WERI-Rb-1 (cell line): Measurements from ENCODE around the gene TRNAU1AP.
"Not testable (repeated sequence)": the region's sequence is repeated elsewhere in the genome, so short reads cannot be mapped to it uniquely, and the experiment has no call there.

Experiments used
- DNase-seq: peaks from one replicate; pipeline ENCODE4 v3.0.0-alpha.2; 2020
- H3K27ac ChIP-seq: fragments of 250-450 bp; sonication (Bioruptor Pico); 2 replicates; pipeline ENCODE4 v1.5.1; 2020; ENCODE audit warnings: mild to moderate bottlenecking, moderate library complexity
- H3K27me3 ChIP-seq: fragments of 250-450 bp; sonication (Bioruptor Pico); 2 replicates; pipeline ENCODE4 v1.5.1; 2021; ENCODE audit warnings: mild to moderate bottlenecking, low read depth, moderate library complexity; ENCODE audit not compliant: insufficient read depth, severe bottlenecking
- H3K36me3 ChIP-seq: fragments of 250-450 bp; sonication (Bioruptor Pico); 2 replicates; pipeline ENCODE4 v1.5.1; 2020; ENCODE audit warnings: mild to moderate bottlenecking, moderate library complexity
- H3K4me3 ChIP-seq: 2 replicates; pipeline ENCODE4 v1.5.1; 2011; ENCODE audit warnings: low read depth, mild to moderate bottlenecking, control low read depth, low read length
- H3K9me3 ChIP-seq: fragments of 250-450 bp; sonication (Bioruptor Pico); 2 replicates; pipeline ENCODE4 v1.5.1; 2021; ENCODE audit warnings: mild to moderate bottlenecking, moderate library complexity; ENCODE audit not compliant: severe bottlenecking
- TF ChIP-seq, protein P1 (sequence below): IDR thresholded peaks from 2 replicates; pipeline ENCODE4 v1.5.1; 2011; ENCODE audit warnings: low read depth, mild to moderate bottlenecking, control low read depth, inconsistent platforms, low read length

The TRNAU1AP gene

GRCh38 chr1:28565726-28566125, 12.8 kb downstream of the TRNAU1AP start:
- TF ChIP-seq, protein P1, sequence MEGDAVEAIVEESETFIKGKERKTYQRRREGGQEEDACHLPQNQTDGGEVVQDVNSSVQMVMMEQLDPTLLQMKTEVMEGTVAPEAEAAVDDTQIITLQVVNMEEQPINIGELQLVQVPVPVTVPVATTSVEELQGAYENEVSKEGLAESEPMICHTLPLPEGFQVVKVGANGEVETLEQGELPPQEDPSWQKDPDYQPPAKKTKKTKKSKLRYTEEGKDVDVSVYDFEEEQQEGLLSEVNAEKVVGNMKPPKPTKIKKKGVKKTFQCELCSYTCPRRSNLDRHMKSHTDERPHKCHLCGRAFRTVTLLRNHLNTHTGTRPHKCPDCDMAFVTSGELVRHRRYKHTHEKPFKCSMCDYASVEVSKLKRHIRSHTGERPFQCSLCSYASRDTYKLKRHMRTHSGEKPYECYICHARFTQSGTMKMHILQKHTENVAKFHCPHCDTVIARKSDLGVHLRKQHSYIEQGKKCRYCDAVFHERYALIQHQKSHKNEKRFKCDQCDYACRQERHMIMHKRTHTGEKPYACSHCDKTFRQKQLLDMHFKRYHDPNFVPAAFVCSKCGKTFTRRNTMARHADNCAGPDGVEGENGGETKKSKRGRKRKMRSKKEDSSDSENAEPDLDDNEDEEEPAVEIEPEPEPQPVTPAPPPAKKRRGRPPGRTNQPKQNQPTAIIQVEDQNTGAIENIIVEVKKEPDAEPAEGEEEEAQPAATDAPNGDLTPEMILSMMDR = no peak
- no peak overlapping the region for H3K27ac ChIP-seq
- H3K36me3 ChIP-seq = peaks cover 66% of the 10 kb centered on the region
- no peak for DNase-seq
- H3K9me3 ChIP-seq = no peaks in the 10 kb centered on the region
- H3K4me3 ChIP-seq = no peak overlapping the region
- H3K27me3 ChIP-seq = no peaks in the 10 kb centered on the region

DNA sequence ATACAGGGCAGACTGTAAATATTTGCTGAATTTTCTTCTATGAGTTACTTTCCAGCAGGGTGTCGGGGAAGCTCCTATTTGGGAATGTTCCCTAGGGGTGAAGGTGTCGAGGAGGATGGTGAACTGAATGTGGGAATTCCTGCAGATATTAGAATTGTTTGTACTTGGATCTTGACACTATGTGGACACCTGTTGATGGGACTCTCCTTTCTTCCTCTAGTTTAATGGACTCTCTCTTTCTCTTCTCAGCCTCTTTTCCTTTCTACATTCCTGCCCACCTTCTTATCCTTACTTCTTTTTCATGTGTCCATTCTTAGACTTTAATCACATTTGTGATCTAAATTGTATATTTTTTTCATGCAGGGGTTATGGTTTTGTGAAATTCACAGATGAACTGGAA, 14.0 kb downstream of the TRNAU1AP start:
- DNase-seq = no peak
- Histone ChIP-seq H3K27me3 (no peaks in the 10 kb centered on the region), H3K27ac (no peak overlapping the region), H3K4me3 (no peak overlapping the region), H3K9me3 (no peaks in the 10 kb centered on the region), H3K36me3 (peaks cover 64% of the 10 kb centered on the region)
- TF ChIP-seq, protein P1 = no peak

- Histone ChIP-seq H3K27ac (no peak overlapping the region), H3K36me3 (peaks cover 52% of the 10 kb centered on the region)
- TF ChIP-seq, protein P1 = no peak
Observed at GRCh38 chr1:28571911-28572310, 19.0 kb downstream of the TRNAU1AP start.

GRCh38 chr1:28572891-28573290, 20.0 kb downstream of the TRNAU1AP start:
- H3K27me3 ChIP-seq, H3K9me3 ChIP-seq, H3K27ac ChIP-seq, DNase-seq, H3K4me3 ChIP-seq: not testable (repeated sequence)
- peaks cover 53% of the 10 kb centered on the region for H3K36me3 ChIP-seq

More at GRCh38 chr1:28571911-28572310, 19.0 kb downstream of the TRNAU1AP start:
- Histone ChIP-seq H3K4me3 (no peak overlapping the region), H3K9me3 (no peaks in the 10 kb centered on the region), H3K27me3 (no peaks in the 10 kb centered on the region)
- DNase-seq = no peak

DNA sequence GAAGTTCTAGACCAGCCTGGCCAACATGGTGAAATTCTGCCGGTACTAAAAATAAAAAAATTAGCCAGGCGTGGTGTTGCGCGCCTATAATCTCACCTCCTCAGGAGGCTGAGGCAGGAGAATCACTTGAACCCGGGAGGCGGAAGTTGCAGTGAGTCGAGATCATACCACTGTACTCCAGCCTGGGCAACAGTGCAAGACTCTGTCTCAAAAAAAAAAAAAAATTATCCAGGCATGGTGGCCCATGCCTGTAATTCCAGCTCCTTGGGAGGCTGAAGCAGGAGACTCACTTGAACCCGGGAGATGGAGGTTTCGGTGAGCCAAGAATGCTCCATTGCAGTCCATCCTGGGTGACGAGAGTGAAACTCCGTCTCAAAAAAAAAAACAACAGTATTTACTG, 20.7 kb downstream of the TRNAU1AP start:
- Histone ChIP-seq H3K9me3 (no peaks in the 10 kb centered on the region), H3K36me3 (peaks cover 53% of the 10 kb centered on the region), H3K27ac (no peak overlapping the region), H3K4me3 (no peak overlapping the region), H3K27me3 (no peaks in the 10 kb centered on the region)
- TF ChIP-seq, protein P1 = no peak
- DNase-seq = no peak

DNA sequence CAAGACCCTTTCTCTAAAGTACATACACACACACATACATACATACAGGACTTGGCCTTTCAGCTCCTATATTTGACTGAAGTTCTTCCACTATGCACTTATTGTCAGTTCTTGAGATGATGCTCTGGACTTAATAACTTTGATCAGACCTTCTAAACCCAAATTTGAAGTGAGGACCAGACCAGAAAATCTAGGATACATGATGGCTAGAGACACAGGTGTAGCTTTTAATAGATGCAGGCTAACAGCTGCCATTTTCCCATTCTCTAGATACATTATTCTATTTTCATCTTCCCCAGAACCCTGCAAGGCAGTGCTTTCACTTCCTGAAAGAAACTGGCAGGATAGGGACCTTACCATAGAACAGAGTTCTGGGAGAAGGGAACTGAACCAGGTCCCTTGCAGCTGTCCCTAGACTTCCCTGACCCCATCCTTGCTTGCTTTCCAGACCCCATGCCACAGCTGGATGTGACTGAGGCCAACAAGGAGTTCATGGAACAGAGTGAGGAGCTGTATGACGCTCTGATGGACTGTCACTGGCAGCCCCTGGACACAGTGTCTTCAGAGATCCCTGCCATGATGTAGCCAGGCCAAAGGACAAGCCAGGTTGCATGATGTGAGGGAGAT, 24.3 kb downstream of the TRNAU1AP start:
- no peak overlapping the region for H3K27ac ChIP-seq

More for the DNA sequence above, 24.3 kb downstream of the TRNAU1AP start:
- Histone ChIP-seq H3K4me3 (no peak overlapping the region), H3K9me3 (no peaks in the 10 kb centered on the region), H3K36me3 (peaks cover 61% of the 10 kb centered on the region), H3K27me3 (no peaks in the 10 kb centered on the region)
- DNase-seq = no peak
- TF ChIP-seq, protein P1 = no peak
